ENCODE measurements around the gene DYNC1LI1.

The DYNC1LI1 gene

DNA sequence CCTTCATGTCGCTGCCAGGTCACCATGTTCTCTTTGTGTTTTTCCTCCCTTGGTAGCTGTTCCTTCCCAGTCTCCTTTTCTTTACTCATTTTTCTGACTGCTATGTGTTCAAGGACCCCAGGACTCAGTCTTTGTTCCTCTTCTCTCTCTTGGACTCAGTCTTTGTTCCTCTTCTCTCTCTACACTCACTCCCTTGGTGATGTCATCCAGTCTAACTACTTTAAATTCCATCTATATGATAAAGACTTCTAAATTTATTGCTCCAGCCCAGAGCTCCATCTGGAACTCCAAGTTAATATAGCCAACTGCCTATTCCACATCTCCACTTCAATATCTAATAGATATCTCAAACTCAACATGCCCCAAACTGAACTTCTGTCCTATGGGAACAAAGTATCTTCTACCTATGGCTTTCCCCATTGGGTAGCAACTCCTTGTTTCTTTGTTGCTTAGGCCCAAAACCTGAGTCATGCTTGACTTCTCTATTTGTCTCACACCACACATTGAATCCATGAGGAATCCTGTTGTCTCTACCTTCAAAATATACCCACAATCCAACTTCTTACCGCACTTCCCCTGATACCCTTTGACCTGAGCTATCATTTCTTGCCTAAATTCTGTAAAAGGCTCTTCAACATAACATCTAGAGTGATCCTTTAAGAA is 4.9 kb upstream of the DYNC1LI1 start:
- peak; percentile 12 for DNase-seq (ENCODE audit: low read depth, low spot score)
- TF ChIP-seq, protein P1, sequence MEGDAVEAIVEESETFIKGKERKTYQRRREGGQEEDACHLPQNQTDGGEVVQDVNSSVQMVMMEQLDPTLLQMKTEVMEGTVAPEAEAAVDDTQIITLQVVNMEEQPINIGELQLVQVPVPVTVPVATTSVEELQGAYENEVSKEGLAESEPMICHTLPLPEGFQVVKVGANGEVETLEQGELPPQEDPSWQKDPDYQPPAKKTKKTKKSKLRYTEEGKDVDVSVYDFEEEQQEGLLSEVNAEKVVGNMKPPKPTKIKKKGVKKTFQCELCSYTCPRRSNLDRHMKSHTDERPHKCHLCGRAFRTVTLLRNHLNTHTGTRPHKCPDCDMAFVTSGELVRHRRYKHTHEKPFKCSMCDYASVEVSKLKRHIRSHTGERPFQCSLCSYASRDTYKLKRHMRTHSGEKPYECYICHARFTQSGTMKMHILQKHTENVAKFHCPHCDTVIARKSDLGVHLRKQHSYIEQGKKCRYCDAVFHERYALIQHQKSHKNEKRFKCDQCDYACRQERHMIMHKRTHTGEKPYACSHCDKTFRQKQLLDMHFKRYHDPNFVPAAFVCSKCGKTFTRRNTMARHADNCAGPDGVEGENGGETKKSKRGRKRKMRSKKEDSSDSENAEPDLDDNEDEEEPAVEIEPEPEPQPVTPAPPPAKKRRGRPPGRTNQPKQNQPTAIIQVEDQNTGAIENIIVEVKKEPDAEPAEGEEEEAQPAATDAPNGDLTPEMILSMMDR (IDR thresholded peaks at IDR 0.05; ENCODE audit: low read depth, low read length), result no peak
- H3K4me3 ChIP-seq (ENCODE audit: low read depth, low read length), result no peak overlapping the region
- in situ Hi-C loops (cut with HindIII; ENCODE audit: low sequenced_read_pairs), result no loop called here

DNA sequence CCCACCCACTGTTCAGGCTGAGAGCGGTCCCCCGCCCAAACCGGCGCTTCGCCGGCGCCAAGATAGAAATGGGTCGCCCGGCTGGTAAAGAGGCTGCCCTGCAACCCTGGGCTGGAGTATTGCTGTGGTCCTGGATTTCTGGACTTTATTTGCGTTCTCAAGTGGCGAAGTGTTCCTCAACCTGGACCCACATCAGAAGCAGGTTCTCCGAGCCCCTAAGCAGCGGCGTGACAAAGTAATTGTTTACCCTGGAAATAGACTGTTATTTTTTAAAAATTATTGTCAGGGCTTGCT is 481 bp upstream of the DYNC1LI1 start:
- no peak for DNase-seq (ENCODE audit: low read depth, low spot score)
- in situ Hi-C loops (cut with HindIII; ENCODE audit: low sequenced_read_pairs), result no loop called here
- H3K4me3 ChIP-seq (ENCODE audit: low read depth, low read length), result peak overlapping the region; percentile 68
- TF ChIP-seq, protein P1 (IDR thresholded peaks at IDR 0.05; ENCODE audit: low read depth, low read length), result no peak

DNA sequence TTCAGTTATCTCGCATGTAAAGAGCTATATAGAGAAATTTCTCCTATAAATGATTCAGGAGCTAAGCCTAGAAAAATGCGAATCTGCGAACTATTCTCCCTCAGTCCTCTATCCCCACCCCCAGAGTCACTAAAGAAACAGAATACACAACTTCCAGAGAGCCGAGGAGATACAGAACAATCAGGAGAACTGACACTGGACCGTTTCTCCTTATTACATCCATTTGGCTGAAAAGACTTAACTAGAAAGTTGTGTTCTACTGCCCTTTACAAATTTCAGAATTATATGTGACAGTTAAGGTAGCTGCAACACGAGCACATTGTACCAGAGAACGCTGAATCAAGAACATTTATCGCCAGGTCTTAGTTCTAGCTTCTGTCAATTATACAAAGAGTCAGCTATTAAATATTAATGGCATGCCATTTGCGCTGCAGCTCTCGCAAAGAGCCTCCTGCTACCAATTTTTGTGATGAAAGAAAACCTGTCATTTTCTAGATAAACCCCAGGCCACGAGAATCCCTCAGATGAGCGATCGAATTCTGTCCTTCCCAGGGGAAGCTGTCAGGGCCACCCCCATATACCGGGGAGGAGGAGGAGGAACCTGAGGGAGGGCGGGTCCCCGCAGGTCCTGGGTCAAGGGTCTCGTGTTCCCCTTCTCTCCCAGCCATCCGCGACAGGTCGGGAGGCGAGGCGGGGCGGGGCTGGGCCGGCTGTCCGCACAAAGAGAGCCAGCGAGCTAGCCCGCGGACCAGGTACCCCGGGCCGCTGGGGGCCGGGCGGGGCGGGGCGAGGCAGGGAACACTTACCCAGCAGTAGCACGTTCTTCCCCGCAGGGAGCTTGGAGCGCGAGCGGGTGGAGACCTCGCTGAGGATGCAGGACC is 878 bp downstream of the DYNC1LI1 start:
- DNase-seq (ENCODE audit: low read depth, low spot score), result peak; percentile 54
- peak overlapping the region; percentile 68 for H3K4me3 ChIP-seq (ENCODE audit: low read depth, low read length)
- in situ Hi-C loops (cut with HindIII; ENCODE audit: low sequenced_read_pairs), result no loop called here
- TF ChIP-seq, protein P1 (IDR thresholded peaks at IDR 0.05; ENCODE audit: low read depth, low read length), result no peak

DNA sequence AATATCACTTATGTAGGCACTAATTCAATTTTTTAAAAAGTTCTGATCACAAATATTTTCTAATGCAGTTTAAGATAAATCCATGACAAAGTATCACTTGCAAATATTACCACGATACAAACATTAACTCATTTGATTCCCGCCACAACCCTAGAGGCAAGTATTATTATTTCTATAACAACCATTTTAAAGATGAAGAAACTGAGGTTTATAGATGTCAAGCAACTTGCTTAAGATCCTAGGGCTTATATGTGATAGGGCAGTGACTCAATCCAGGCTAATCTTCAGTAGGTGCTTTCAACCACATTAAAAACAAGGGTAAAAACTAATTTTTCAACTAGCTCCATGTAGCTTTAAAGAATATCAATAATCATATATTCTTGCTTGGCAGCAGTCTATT is 1.7 kb downstream of the DYNC1LI1 start:
- H3K4me3 ChIP-seq (ENCODE audit: low read depth, low read length), result peak overlapping the region; percentile 68
- in situ Hi-C loops (cut with HindIII; ENCODE audit: low sequenced_read_pairs), result no loop called here
- no peak for DNase-seq (ENCODE audit: low read depth, low spot score)
- TF ChIP-seq, protein P1 (IDR thresholded peaks at IDR 0.05; ENCODE audit: low read depth, low read length), result no peak

DNA sequence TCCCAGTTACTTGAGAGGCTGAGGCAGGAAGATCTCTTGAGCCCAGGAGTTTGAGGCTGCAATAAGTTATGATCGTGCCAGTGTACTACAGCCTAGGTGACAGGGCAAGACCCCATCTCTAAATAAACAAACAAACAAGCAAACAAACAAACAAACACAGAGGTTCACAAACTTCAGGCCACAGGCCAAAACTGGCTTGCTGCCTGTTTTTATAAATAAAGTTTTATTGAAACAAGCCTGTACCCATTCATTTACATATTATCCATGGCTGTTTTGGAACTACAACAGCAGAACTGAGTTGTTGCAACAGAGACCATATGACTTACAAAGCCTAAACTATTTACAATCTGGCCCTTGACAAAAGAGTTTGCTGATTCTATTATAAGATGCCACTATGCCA is 6.5 kb downstream of the DYNC1LI1 start:
- DNase-seq (ENCODE audit: low read depth, low spot score), result no peak
- TF ChIP-seq, protein P1 (IDR thresholded peaks at IDR 0.05; ENCODE audit: low read depth, low read length), result no peak
- H3K4me3 ChIP-seq (ENCODE audit: low read depth, low read length), result no peak overlapping the region
- in situ Hi-C loops (cut with HindIII; ENCODE audit: low sequenced_read_pairs), result no loop called here

DNA sequence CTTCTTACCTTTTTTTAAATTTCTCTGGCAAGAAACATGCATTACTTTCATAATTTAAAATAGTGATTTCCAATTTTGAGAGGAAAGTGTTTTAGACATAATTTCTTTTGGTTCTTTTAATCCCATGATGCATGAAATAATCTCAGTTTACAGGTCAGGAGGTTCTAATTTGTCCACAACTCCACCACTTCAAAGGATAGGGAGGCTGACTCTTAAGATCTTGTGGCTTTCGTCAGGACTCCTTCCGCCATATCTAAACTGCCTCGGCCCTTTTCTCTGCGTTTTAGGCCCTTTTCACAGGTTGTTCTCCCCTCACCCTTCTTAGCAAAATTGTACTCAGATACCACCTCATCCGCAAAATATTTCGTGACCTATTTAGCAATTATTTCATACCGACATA is 8.0 kb downstream of the DYNC1LI1 start:
- in situ Hi-C loops (cut with HindIII; ENCODE audit: low sequenced_read_pairs), result no loop called here
- no peak for DNase-seq (ENCODE audit: low read depth, low spot score)
- no peak overlapping the region for H3K4me3 ChIP-seq (ENCODE audit: low read depth, low read length)
- TF ChIP-seq, protein P1 (IDR thresholded peaks at IDR 0.05; ENCODE audit: low read depth, low read length), result no peak

All from astrocyte of the spinal cord (primary cell).